PC-3 (cell line): ENCODE results near the gene SUV39H1.

Experiments used
- CTCF ChIP-seq: fragments of 300-600 bp; sonication (generic); conservative IDR thresholded peaks from 2 replicates; pipeline ENCODE4 v1.5.1; 2017; ENCODE audit warnings: antibody characterized with exemption, low read depth, mild to moderate bottlenecking, low read length
- EZH2phosphoT487 ChIP-seq: fragments of 300-600 bp; sonication (generic); IDR thresholded peaks from 2 replicates; pipeline ENCODE4 v1.6.1; 2018; ENCODE audit warnings: mild to moderate bottlenecking, antibody characterized with exemption, low read length, borderline replicate concordance

- TF ChIP-seq CTCF: no peak
- no peak for TF ChIP-seq EZH2phosphoT487
These were observed 40.8 kb downstream of the SUV39H1 start for GRCh38 chrX:48737213-48737938.
